CD4-positive, alpha-beta T cell treated with Interleukin-4 for 1 hour (primary cell): ENCODE data around the gene TOX3.

Experiments used
- DNase-seq, 2 donors: peaks; one replicate each; pipeline ENCODE4 v3.0.0-alpha.2; 2020 to 2022

TOX3 gene

GRCh38 chr16:52441886-52442285 is 105.1 kb downstream of the TOX3 start:
- DNase-seq: no peak

- no peak for DNase-seq
Observed at GRCh38 chr16:52440248-52440647, 106.7 kb downstream of the TOX3 start.

- no peak for DNase-seq
Observed at GRCh38 chr16:52439750-52440149, 107.2 kb downstream of the TOX3 start.

GRCh38 chr16:52439171-52439701 is 107.7 kb downstream of the TOX3 start:
- DNase-seq: no peak

- no peak for DNase-seq
Observed at GRCh38 chr16:52437277-52437670, 109.7 kb downstream of the TOX3 start.

GRCh38 chr16:52436339-52437276 is 110.3 kb downstream of the TOX3 start:
- DNase-seq: no peak

GRCh38 chr16:52434224-52434623 is 112.7 kb downstream of the TOX3 start:
- DNase-seq: no peak

- no peak for DNase-seq
Observed at GRCh38 chr16:52433643-52434042, 113.3 kb downstream of the TOX3 start.

GRCh38 chr16:52424591-52424990 is 122.4 kb downstream of the TOX3 start:
- DNase-seq: no peak

GRCh38 chr16:52422307-52422706 is 124.6 kb downstream of the TOX3 start:
- DNase-seq: no peak

- no peak for DNase-seq
Observed at GRCh38 chr16:52418201-52418600, 128.7 kb downstream of the TOX3 start.

- DNase-seq: no peak
Observed at GRCh38 chr16:52416888-52417287, 130.1 kb downstream of the TOX3 start.

GRCh38 chr16:52411011-52411410 is 135.9 kb downstream of the TOX3 start:
- DNase-seq: no peak

- no peak for DNase-seq
Observed at GRCh38 chr16:52408191-52408845, 138.6 kb downstream of the TOX3 start.

- DNase-seq: no peak
Observed at GRCh38 chr16:52407778-52408177, 139.2 kb downstream of the TOX3 start.

GRCh38 chr16:52405441-52405840 is 141.5 kb downstream of the TOX3 start:
- no peak for DNase-seq

GRCh38 chr16:52404546-52404945 is 142.4 kb downstream of the TOX3 start:
- no peak for DNase-seq

- no peak for DNase-seq
Observed at GRCh38 chr16:52399116-52399515, 147.8 kb downstream of the TOX3 start.

GRCh38 chr16:52398491-52398960 is 148.4 kb downstream of the TOX3 start:
- DNase-seq: no peak

- DNase-seq: no peak
Observed at GRCh38 chr16:52398021-52398420, 148.9 kb downstream of the TOX3 start.

- no peak for DNase-seq
Observed at GRCh38 chr16:52393448-52393847, 153.5 kb downstream of the TOX3 start.

GRCh38 chr16:52389045-52389444 is 157.9 kb downstream of the TOX3 start:
- no peak for DNase-seq
